Dendritic cell treated with granulocyte-macrophage colony-stimulating factor and Interleukin-4, amounts not matched to agents 40 ng/mL and 50 ng/mL, for 4 days (primary cell): ENCODE measurements around the gene PVALB.

Experiments
- H3K27ac Mint-ChIP-seq: one replicate; pipeline ENCODE4 v1.8.0; 2022; ENCODE audit warnings: mild to moderate bottlenecking, mixed read lengths
- H3K27me3 Mint-ChIP-seq: one replicate; pipeline ENCODE4 v1.8.0; 2022; ENCODE audit warnings: mild to moderate bottlenecking, mixed read lengths
- H3K36me3 Mint-ChIP-seq: one replicate; pipeline ENCODE4 v1.8.0; 2022; ENCODE audit warnings: low read depth, mixed read lengths
- H3K4me1 Mint-ChIP-seq: one replicate; pipeline ENCODE4 v1.8.0; 2022; ENCODE audit warnings: low read depth, mixed read lengths
- H3K4me3 Mint-ChIP-seq: one replicate; pipeline ENCODE4 v1.8.0; 2022; ENCODE audit warnings: mild to moderate bottlenecking, moderate library complexity, mixed read lengths
- H3K9me3 Mint-ChIP-seq: one replicate; pipeline ENCODE4 v1.8.0; 2022; ENCODE audit warnings: mixed read lengths
- intact Hi-C: fragments of 100-400 bp; cut with micrococcal nuclease; formaldehyde crosslinking; loops from one replicate; pipeline ENCODE4 v1.15.0; 2022

The PVALB gene, protein sequence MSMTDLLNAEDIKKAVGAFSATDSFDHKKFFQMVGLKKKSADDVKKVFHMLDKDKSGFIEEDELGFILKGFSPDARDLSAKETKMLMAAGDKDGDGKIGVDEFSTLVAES

DNA sequence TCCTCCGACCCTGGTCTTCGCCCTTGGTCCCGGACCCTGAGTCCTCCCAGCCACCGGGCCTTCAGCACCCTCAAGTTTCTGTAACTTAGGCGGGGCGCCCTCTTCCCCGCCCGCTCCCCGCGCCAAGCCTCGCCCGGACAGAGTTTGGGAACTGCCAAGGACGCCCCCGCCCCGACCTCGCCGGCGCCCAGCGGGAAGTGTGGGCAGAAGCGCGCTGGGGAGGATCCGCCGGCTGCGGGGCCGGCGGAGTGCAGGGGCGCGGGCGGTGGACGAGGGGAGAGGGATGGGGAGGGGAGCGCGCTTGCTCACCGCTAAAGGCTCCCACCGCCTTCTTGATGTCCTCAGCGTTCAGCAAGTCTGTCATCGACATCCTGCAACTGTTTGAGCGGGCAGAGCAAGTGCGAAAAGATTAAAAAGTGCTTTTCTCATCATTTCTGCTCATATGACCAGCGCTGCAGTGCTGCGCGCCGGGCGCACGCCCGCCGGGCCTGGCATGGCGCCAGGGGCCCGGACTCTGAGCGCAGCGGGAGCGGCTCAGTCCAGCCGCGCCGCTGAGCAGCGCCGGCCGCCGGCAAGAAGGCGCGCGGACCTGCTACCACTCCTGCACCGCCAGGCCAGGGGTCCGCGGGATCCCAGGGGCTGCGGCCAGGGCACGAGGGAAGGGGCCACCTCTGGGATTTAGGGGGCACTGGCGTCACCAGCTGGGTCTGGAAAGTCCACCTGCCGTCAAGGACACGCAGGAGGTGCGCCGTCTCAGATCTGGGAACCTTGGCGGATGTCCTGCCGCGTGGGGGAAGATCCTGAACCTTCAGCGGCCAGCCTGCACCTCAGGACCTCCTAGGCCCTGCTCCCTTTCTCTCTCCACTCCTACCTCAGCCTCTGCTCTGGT is at the start of gene PVALB:
TSS of gene PVALB (minus strand) at position 400 of the 889 bp plus-strand sequence. CDS start at position 370, 30 bp downstream.
- H3K36me3 Mint-ChIP-seq = no peaks in the 10 kb centered on the region
- peak within 1 kb of the TSS; percentile 36 for H3K27ac Mint-ChIP-seq
- H3K4me1 Mint-ChIP-seq = peaks cover 32% of the 10 kb centered on the region
- intact Hi-C loops = no loop called here
- peak within 1 kb of the TSS; percentile 65 for H3K4me3 Mint-ChIP-seq
- H3K27me3 Mint-ChIP-seq = peaks cover 89% of the 10 kb centered on the region
- no peaks in the 10 kb centered on the region for H3K9me3 Mint-ChIP-seq

DNA sequence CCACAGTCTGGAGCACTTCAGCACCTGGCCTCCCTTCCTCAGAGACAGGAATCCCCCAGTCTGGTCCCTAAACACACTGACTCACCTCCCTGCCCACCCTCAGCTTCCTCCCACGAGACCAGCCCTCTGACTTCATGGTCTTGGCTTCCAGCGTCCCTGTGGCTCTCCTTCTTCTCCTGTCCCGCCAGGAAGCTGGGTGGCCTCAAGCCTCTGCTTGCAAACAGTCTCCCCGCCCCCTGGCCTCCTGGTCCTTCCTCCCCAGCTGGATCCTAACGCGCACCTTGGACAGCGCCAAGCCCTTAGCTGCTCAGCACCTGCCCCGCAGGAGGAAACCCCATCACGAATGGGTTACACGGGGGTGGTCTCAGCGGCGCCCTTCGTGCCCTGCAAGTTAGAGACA is 48.5 kb upstream of the PVALB start:
- peaks cover 80% of the 10 kb centered on the region for H3K4me1 Mint-ChIP-seq
- H3K36me3 Mint-ChIP-seq = peaks cover 74% of the 10 kb centered on the region
- peak overlapping the region; percentile 49 for H3K27ac Mint-ChIP-seq
- H3K27me3 Mint-ChIP-seq = no peaks in the 10 kb centered on the region
- no peaks in the 10 kb centered on the region for H3K9me3 Mint-ChIP-seq
- intact Hi-C loops = no loop called here
- H3K4me3 Mint-ChIP-seq = no peak overlapping the region

GRCh38 chr22:36864454-36865215 is 47.8 kb upstream of the PVALB start:
- H3K27me3 Mint-ChIP-seq = no peaks in the 10 kb centered on the region
- no peaks in the 10 kb centered on the region for H3K9me3 Mint-ChIP-seq
- H3K27ac Mint-ChIP-seq = peak overlapping the region; percentile 49
- intact Hi-C loops = loop anchor here (5.0 kb wide), 1 partner anchor 103 kb away; no protein-coding TSS in a partner anchor
- peaks cover 84% of the 10 kb centered on the region for H3K4me1 Mint-ChIP-seq
- H3K4me3 Mint-ChIP-seq = peak overlapping the region; percentile 27
- peaks cover 67% of the 10 kb centered on the region for H3K36me3 Mint-ChIP-seq

- Mint-ChIP-seq H3K4me1 (peaks cover 91% of the 10 kb centered on the region), H3K36me3 (peaks cover 61% of the 10 kb centered on the region), H3K27me3 (no peaks in the 10 kb centered on the region), H3K27ac (peak overlapping the region; percentile 49), H3K4me3 (no peak overlapping the region), H3K9me3 (no peaks in the 10 kb centered on the region)
- intact Hi-C loops = loop anchor here (5.0 kb wide), 1 partner anchor 103 kb away; no protein-coding TSS in a partner anchor
Observed at GRCh38 chr22:36863979-36864378, 47.1 kb upstream of the PVALB start.

- Mint-ChIP-seq H3K36me3 (peaks cover 54% of the 10 kb centered on the region), H3K4me3 (peak overlapping the region; percentile 78), H3K4me1 (peaks cover 91% of the 10 kb centered on the region), H3K9me3 (no peaks in the 10 kb centered on the region), H3K27ac (peak overlapping the region; percentile 91), H3K27me3 (no peaks in the 10 kb centered on the region)
- intact Hi-C loops = loop anchor here (5.0 kb wide), 1 partner anchor 104 kb away; no protein-coding TSS in a partner anchor
Observed at GRCh38 chr22:36863281-36863680, 46.4 kb upstream of the PVALB start.

GRCh38 chr22:36862251-36863242 is 45.7 kb upstream of the PVALB start:
- H3K36me3 Mint-ChIP-seq = peaks cover 46% of the 10 kb centered on the region
- peak overlapping the region; percentile 91 for H3K27ac Mint-ChIP-seq
- no peaks in the 10 kb centered on the region for H3K27me3 Mint-ChIP-seq
- intact Hi-C loops = loop anchor here (5.0 kb wide), 1 partner anchor 105 kb away; no protein-coding TSS in a partner anchor
- H3K9me3 Mint-ChIP-seq = no peaks in the 10 kb centered on the region
- peak overlapping the region; percentile 78 for H3K4me3 Mint-ChIP-seq
- peaks cover 92% of the 10 kb centered on the region for H3K4me1 Mint-ChIP-seq

DNA sequence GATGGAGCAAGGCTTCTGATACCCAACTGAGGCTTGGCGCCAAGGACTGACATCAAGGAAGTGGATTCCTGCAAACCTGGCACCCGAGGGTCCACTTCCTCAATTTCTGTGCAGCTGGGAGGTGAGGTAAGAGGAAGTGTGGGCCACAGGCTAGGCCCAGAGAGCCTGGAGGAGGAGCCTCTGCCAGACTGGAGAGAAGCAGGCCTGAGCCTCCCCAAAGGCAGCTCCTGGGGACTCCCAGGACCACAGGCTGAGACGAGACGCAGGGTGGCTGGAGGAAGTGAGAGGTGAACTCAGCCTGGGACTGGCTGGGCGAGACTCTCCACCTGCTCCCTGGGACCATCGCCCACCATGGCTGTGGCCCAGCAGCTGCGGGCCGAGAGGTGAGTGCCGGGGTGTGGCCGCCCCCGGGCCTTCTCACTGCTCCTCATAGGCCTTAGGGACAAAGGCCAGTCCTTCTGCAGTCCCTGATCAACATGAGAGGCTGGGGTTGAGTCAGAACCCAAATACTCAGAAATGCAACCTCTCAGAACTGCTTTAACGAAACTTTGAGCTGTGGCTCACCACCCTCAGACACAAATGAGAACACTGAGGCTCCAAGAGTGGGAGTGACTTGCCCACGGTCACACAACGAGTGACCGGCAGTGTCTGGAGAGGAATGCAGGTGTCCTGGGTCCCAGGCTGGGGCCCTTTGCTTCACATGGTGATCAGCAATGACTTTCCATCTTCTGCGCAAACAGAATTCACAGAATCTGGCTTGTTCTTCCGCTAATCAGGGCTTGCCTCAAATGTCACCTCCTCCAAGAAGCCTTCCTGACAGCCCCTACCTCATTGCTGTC is 44.2 kb upstream of the PVALB start, which contains the start of gene NCF4:
TSS of gene NCF4 (plus strand) at position 186 of the 839 bp plus-strand sequence. CDS start at position 352, 166 bp downstream.
- peak within 1 kb of the TSS; percentile 78 for H3K4me3 Mint-ChIP-seq
- H3K27me3 Mint-ChIP-seq = no peaks in the 10 kb centered on the region
- peak within 1 kb of the TSS; percentile 91 for H3K27ac Mint-ChIP-seq
- intact Hi-C loops = loop anchor here (5.0 kb wide), 1 partner anchor 106 kb away; no protein-coding TSS in a partner anchor
- H3K36me3 Mint-ChIP-seq = peaks cover 31% of the 10 kb centered on the region
- no peaks in the 10 kb centered on the region for H3K9me3 Mint-ChIP-seq
- H3K4me1 Mint-ChIP-seq = peaks cover 92% of the 10 kb centered on the region

DNA sequence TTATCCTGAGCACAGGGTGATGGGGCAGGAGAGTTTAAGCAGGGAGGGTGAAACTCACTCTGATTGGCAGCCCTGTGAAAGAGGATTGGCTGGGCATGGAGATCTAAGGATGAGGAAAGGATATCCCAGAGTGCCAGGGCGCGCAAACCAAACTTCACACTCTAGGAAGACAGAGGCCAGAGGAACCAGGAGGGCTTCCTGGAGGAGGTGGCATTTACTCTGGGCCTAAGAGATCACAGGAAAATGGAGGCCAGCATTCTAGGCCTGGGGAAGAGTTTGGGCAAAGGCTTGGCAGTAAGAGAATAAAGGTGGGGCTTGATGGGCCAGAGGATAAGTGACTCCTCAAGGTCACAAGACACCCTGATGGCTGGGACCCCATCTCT is 43.6 kb upstream of the PVALB start:
- Mint-ChIP-seq H3K9me3 (no peaks in the 10 kb centered on the region), H3K27ac (peak overlapping the region; percentile 91), H3K4me1 (peaks cover 87% of the 10 kb centered on the region), H3K27me3 (no peaks in the 10 kb centered on the region), H3K4me3 (peak overlapping the region; percentile 78), H3K36me3 (peaks cover 25% of the 10 kb centered on the region)
- intact Hi-C loops = loop anchor here (5.0 kb wide), 1 partner anchor 107 kb away; no protein-coding TSS in a partner anchor

DNA sequence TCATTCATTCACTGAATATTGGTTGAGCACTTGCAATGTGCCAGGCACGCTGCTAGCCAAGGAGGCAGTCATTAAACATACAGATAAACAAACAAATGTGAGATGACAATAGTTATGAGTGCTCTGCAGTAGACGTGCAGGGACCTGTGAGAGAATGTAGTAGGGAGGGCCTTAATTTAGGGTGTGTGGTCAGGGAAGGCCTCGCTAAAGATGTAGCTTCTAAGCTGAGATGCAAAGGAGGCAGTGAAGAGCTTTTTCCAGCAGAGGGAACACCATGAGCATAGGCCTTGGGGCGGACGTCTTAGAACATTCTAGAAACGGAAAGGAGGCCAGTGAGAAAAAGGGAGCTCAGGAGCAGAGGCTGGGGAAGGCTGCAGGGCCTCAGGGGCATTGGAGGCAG is 43.2 kb upstream of the PVALB start:
- H3K4me1 Mint-ChIP-seq = peaks cover 83% of the 10 kb centered on the region
- no peaks in the 10 kb centered on the region for H3K27me3 Mint-ChIP-seq
- H3K27ac Mint-ChIP-seq = peak overlapping the region; percentile 91
- H3K4me3 Mint-ChIP-seq = no peak overlapping the region
- H3K36me3 Mint-ChIP-seq = peaks cover 21% of the 10 kb centered on the region
- intact Hi-C loops = loop anchor here (5.0 kb wide), 1 partner anchor 107 kb away; no protein-coding TSS in a partner anchor
- no peaks in the 10 kb centered on the region for H3K9me3 Mint-ChIP-seq

- Mint-ChIP-seq H3K4me1 (peaks cover 73% of the 10 kb centered on the region), H3K27ac (peak overlapping the region; percentile 91), H3K27me3 (no peaks in the 10 kb centered on the region), H3K4me3 (no peak overlapping the region), H3K9me3 (no peaks in the 10 kb centered on the region), H3K36me3 (peaks cover 11% of the 10 kb centered on the region)
- intact Hi-C loops = no loop called here
Observed at GRCh38 chr22:36858966-36859365, 42.1 kb upstream of the PVALB start.

DNA sequence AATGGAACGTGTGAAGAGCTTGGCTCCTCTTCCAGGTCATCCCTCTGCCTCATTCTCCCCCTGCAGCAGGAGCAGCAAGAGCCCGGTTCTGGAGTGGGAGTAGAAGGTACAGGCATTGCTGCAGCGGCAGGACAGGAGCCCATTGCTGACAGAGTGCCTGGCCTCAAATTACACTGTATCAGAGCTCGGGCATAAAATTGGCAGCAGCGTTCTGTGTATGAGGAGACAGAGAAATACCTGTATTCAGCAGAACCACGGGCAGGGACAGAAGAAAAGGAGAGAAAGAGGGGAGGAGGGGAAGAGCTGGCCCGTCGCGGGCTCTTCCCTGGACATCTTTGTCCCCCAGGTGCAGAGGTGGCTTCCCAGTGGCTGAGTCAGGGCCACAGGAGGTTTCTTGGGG is 41.3 kb upstream of the PVALB start:
- Mint-ChIP-seq H3K36me3 (peaks cover 3% of the 10 kb centered on the region), H3K27me3 (no peaks in the 10 kb centered on the region), H3K27ac (peak overlapping the region; percentile 6), H3K4me1 (peaks cover 70% of the 10 kb centered on the region), H3K9me3 (no peaks in the 10 kb centered on the region), H3K4me3 (no peak overlapping the region)
- intact Hi-C loops = no loop called here

GRCh38 chr22:36856792-36857135 is 39.9 kb upstream of the PVALB start:
- peaks cover 3% of the 10 kb centered on the region for H3K27me3 Mint-ChIP-seq
- H3K4me1 Mint-ChIP-seq = peaks cover 59% of the 10 kb centered on the region

More at GRCh38 chr22:36856792-36857135, 39.9 kb upstream of the PVALB start:
- Mint-ChIP-seq H3K27ac (peak overlapping the region; percentile 40), H3K9me3 (no peaks in the 10 kb centered on the region), H3K36me3 (no peaks in the 10 kb centered on the region), H3K4me3 (no peak overlapping the region)
- intact Hi-C loops = loop anchor here (1.0 to 2.0 kb wide), 3 partner anchors 56 to 122 kb away; partner anchors contain the start of gene CSF2RB
